Measurements from ENCODE around the gene HYCC2. TPM values are rescaled to one million over a fixed set of nuclear protein-coding genes. Genes with fewer than 3 reads are reported as not detected.
"Not testable (repeated sequence)": the region's sequence is repeated elsewhere in the genome, so short reads cannot be mapped to it uniquely, and the experiment has no call there.

Gene HYCC2
- total RNA-seq, 1 experiment from 2014 or later = 9.3 TPM

DNA sequence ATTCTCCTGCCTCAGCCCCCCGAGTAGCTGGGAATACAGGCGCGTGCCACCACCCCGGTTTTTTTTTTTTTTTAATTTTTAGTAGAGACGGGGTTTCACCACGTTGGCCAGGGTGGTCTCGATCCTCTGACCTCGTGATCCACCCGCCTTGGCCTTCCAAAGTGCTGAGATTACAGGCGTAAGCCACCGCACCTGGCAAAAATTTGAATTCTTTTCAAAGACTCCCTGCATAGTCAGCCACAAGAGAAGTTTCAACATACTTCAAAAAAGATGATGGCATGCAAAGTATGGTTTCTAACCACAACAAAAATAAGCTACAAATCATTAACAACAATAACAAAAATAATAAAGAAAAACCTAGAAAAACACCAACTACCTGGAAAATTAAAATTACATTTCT, 22.0 kb downstream of the HYCC2 start:
- H3K36me3 ChIP-seq = 0 out of 2 replicates have a peak, but pooled peaks cover 6% of the 10 kb centered on the region
- no peak for DNase-seq
- no peaks in the 10 kb centered on the region for H3K4me1 ChIP-seq
- no peak overlapping the region for H3K4me3 ChIP-seq
- H3K27ac ChIP-seq = no peak overlapping the region
- H3K9me3 ChIP-seq (replicated peaks) = no peaks in the 10 kb centered on the region
- H3K27me3 ChIP-seq = no peaks in the 10 kb centered on the region

GRCh38 chr2:201046881-201047280, 24.6 kb downstream of the HYCC2 start:
- Histone ChIP-seq H3K4me1 (no peaks in the 10 kb centered on the region), H3K4me3 (no peak overlapping the region), H3K9me3 (replicated peaks) (no peaks in the 10 kb centered on the region), H3K27me3 (no peaks in the 10 kb centered on the region), H3K36me3 (0 out of 2 replicates have a peak, but pooled peaks cover 8% of the 10 kb centered on the region), H3K27ac (no peak overlapping the region)
- no peak for DNase-seq

GRCh38 chr2:201043050-201043449, 28.4 kb downstream of the HYCC2 start:
- H3K4me1 ChIP-seq; H3K36me3 ChIP-seq; DNase-seq; H3K27me3 ChIP-seq; H3K4me3 ChIP-seq; H3K9me3 ChIP-seq (replicated peaks); H3K27ac ChIP-seq: not testable (repeated sequence)

GRCh38 chr2:201042451-201042850, 29.0 kb downstream of the HYCC2 start:
- not testable (repeated sequence) for H3K9me3 ChIP-seq (replicated peaks); H3K36me3 ChIP-seq; H3K4me3 ChIP-seq; H3K27me3 ChIP-seq; H3K4me1 ChIP-seq; DNase-seq; H3K27ac ChIP-seq

- H3K27me3 ChIP-seq = no peaks in the 10 kb centered on the region
- H3K9me3 ChIP-seq (replicated peaks) = no peaks in the 10 kb centered on the region
- no peak overlapping the region for H3K27ac ChIP-seq
- no peak for DNase-seq
- H3K4me3 ChIP-seq = no peak overlapping the region
- no peaks in the 10 kb centered on the region for H3K4me1 ChIP-seq
- peaks cover 8% of the 10 kb centered on the region; the same call in 1 of the 2 replicates for H3K36me3 ChIP-seq
Measured at GRCh38 chr2:201040867-201041628, 30.4 kb downstream of the HYCC2 start.

GRCh38 chr2:201038855-201039254, 32.6 kb downstream of the HYCC2 start:
- Histone ChIP-seq H3K4me3 (no peak overlapping the region), H3K27me3 (no peaks in the 10 kb centered on the region)
- no peak for DNase-seq

GRCh38 chr2:201038361-201038760, 33.1 kb downstream of the HYCC2 start:
- not testable (repeated sequence) for H3K36me3 ChIP-seq; H3K4me3 ChIP-seq; H3K4me1 ChIP-seq; DNase-seq; H3K27ac ChIP-seq; H3K27me3 ChIP-seq; H3K9me3 ChIP-seq (replicated peaks)

More at GRCh38 chr2:201038855-201039254, 32.6 kb downstream of the HYCC2 start:
- no peaks in the 10 kb centered on the region for H3K4me1 ChIP-seq
- no peaks in the 10 kb centered on the region; the same call in 1 of the 2 replicates for H3K36me3 ChIP-seq
- H3K9me3 ChIP-seq (replicated peaks) = peaks cover 6% of the 10 kb centered on the region
- H3K27ac ChIP-seq = no peak overlapping the region

DNA sequence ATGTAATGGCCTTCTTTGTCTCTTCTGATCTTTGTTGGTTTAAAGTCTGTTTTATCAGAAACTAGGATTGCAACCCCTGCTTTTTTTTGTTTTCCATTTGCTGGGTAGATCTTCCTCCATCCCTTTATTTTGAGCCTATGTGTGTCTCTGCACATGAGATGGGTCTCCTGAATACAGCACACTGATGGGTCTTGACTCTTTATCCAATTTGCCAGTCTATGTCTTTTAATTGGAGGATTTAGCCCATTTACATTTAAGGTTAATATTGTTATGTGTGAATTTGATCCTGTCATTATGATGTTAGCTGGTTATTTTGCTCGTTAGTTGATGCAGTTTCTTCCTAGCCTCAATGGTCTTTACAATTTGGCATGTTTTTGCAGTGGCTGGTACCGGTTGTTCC, 37.1 kb downstream of the HYCC2 start:
- H3K27ac ChIP-seq; H3K4me1 ChIP-seq; H3K27me3 ChIP-seq; H3K9me3 ChIP-seq (replicated peaks); H3K4me3 ChIP-seq; DNase-seq; H3K36me3 ChIP-seq: not testable (repeated sequence)

DNA sequence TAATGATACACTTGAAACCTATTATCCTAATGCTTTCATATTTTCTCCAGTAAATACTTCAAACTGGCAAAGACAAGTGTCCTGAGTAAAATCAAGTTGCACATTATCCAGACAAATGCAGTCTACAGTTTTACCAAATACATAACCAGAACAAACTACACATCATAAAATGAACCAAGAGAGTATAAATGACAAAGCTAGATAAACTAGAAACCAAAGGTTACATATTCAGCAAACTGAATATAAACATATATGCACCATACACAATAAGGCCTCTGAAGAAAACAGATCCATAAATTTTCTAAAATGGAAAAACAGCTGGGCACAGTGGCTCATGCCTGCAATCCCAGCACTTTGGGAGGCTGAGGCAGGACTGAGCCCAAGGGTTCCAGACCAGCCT, 47.0 kb downstream of the HYCC2 start:
- Histone ChIP-seq H3K4me3 (no peak overlapping the region), H3K27me3 (no peaks in the 10 kb centered on the region), H3K4me1 (no peaks in the 10 kb centered on the region), H3K36me3 (no peaks in the 10 kb centered on the region), H3K9me3 (replicated peaks) (peaks cover 3% of the 10 kb centered on the region; the same call in 1 of the 2 replicates), H3K27ac (no peak overlapping the region)
- no peak for DNase-seq

DNA sequence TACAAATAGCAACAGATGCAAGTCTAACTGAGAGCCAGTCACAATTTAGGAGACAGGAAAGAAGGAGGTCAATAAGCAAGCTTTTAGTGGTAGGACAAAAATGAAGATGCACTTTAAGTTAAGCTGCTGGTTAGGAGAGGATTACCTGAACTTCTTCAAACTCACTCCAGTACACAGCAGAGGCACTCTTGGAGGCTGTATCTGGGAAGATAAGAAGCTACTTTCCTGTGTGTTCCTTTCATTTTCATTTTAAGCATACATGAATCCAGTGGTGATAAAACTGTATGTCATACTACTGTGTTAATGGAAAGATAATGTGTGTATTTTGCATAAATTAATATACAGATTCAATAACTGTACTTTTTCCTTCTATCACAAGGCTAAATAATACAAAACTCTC, 49.6 kb downstream of the HYCC2 start:
- Histone ChIP-seq H3K4me1 (no peaks in the 10 kb centered on the region), H3K36me3 (no peaks in the 10 kb centered on the region), H3K27ac (no peak overlapping the region), H3K9me3 (replicated peaks) (0 out of 2 replicates have a peak, but pooled peaks cover 3% of the 10 kb centered on the region), H3K27me3 (no peaks in the 10 kb centered on the region), H3K4me3 (no peak overlapping the region)
- DNase-seq = no peak

Other genes with a start within 250 kb of the HYCC2 start
- gene CLK1, start 207.0 kb downstream of the HYCC2 start, total RNA-seq (2014; rRNA removed; shearing (Covaris generic)) = 75.6 and 86.3 TPM in 2 replicates
- 36.7 and 39.1 TPM in 2 replicates for gene PPIL3, start 182.6 kb downstream of the HYCC2 start, total RNA-seq (2014; rRNA removed; shearing (Covaris generic))
- 50.1 and 55.3 TPM in 2 replicates for gene NIF3L1, start 182.3 kb downstream of the HYCC2 start, total RNA-seq (2014; rRNA removed; shearing (Covaris generic))
- 23.5 and 27.5 TPM in 2 replicates for gene ORC2, start 108.0 kb downstream of the HYCC2 start, total RNA-seq (2014; rRNA removed; shearing (Covaris generic))
- 126 and 138 TPM in 2 replicates for gene NDUFB3, start 330 bp upstream of the HYCC2 start, total RNA-seq (2014; rRNA removed; shearing (Covaris generic))
- gene CFLAR, start 44.5 kb upstream of the HYCC2 start, total RNA-seq (2014; rRNA removed; shearing (Covaris generic)) = 13.6 TPM in 2 replicates
- gene CASP10, start 111.5 kb upstream of the HYCC2 start, total RNA-seq (2014; rRNA removed; shearing (Covaris generic)) = 1.0 and 1.1 TPM in 2 replicates
- gene CASP8, start 188.9 kb upstream of the HYCC2 start, total RNA-seq (2014; rRNA removed; shearing (Covaris generic)) = 11.6 and 14.4 TPM in 2 replicates